ENCODE measurements around the gene KIRREL3. TPM values are rescaled to one million over a fixed set of nuclear protein-coding genes. Genes with fewer than 3 reads are reported as not detected.

KIRREL3 gene
- polyA plus RNA-seq, 1 donor (not counting 4 experiments of a cell fraction or from before 2014, with no cell fraction given) = 0.04 TPM

DNA sequence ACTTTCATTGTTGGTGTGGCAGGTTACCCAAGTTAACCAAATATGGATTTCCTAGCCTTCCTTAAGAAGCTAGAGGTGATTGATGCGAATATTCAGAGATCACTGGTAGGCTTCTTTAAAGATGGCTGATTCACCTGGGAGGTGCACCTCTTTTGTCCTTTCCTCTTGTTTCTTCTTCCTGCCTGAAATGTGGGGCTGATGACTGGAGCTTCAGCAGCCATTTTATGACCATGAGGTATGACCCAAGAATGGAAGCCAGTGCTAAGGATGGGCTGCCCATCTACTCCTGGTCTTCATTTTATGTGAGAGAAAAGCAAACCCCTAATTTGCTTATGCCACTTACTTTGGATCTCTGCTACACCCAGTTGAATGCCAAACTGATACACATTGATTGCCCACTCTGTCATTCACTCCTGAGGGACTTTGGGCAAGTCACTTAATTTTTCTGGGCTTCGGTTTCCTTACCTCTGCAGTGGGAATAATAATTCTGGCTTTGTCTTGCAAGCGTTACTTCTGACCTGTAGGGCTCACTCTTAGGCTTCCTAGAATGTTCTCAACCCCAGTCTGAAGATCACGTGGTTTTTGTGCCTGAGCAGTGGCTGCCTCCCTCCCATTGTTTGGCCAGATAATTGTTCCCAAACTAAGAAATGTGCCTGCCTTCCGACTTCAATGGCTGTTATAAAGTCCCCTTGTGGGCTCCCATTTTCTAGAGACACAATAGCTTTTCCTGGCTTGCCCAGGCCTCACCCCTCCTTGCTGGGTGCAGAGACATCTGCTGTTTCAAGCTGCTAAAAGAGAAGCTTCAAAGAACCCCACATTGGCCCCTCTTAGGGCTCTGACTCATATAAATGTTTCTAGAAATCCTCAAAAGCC is 402.0 kb downstream of the KIRREL3 start:
- H3K9me3 ChIP-seq (ENCODE audit: control insufficient read depth, low read depth, low read length) = no peaks in the 10 kb centered on the region
- no peak for FAIRE-seq
- H3K4me3 ChIP-seq (ENCODE audit: control insufficient read depth in 2 of 3, extremely low read depth in 1 of 3, insufficient read depth in 2 of 3, low read depth in 1 of 3, low read length in 3 of 3) = no peak overlapping the region
- H3K27ac ChIP-seq (ENCODE audit: control insufficient read depth, insufficient read depth, low read length) = no peak overlapping the region
- H3K36me3 ChIP-seq (ENCODE audit: control insufficient read depth in 2 of 2, extremely low read depth in 1 of 2, insufficient read depth in 2 of 2, low read length in 2 of 2) = no peaks in the 10 kb centered on the region
- DNase-seq (ENCODE audit: low read depth, low spot score) = no peak
- H3K4me1 ChIP-seq (ENCODE audit: control insufficient read depth, extremely low read depth, insufficient read depth, low read length) = no peaks in the 10 kb centered on the region
- H3K79me2 ChIP-seq (ENCODE audit: control insufficient read depth, insufficient read depth, low read length) = no peaks in the 10 kb centered on the region
- peaks cover 4% of the 10 kb centered on the region for H3K27me3 ChIP-seq (ENCODE audit: control insufficient read depth, extremely low read depth, insufficient read depth, low read length)
- H3K9me1 ChIP-seq (ENCODE audit: control insufficient read depth, extremely low read depth, insufficient read depth, low read length) = no peaks in the 10 kb centered on the region
- no peaks in the 10 kb centered on the region for H4K20me1 ChIP-seq (ENCODE audit: control insufficient read depth, extremely low read depth, insufficient read depth, low read length)
- H2AFZ ChIP-seq (ENCODE audit: control insufficient read depth, low read length) = no peak overlapping the region
- no peak overlapping the region for H3K9ac ChIP-seq (ENCODE audit: control insufficient read depth, extremely low read depth, insufficient read depth, low read length)
- dilution Hi-C loops (cut with MboI; ENCODE audit: extremely low pct_ligation_motif_present, low sequenced_read_pairs) = no loop called here
- TF ChIP-seq EZH2 (IDR thresholded peaks at IDR 0.05; ENCODE audit: low read length) = no peak
- TF ChIP-seq, protein P1, sequence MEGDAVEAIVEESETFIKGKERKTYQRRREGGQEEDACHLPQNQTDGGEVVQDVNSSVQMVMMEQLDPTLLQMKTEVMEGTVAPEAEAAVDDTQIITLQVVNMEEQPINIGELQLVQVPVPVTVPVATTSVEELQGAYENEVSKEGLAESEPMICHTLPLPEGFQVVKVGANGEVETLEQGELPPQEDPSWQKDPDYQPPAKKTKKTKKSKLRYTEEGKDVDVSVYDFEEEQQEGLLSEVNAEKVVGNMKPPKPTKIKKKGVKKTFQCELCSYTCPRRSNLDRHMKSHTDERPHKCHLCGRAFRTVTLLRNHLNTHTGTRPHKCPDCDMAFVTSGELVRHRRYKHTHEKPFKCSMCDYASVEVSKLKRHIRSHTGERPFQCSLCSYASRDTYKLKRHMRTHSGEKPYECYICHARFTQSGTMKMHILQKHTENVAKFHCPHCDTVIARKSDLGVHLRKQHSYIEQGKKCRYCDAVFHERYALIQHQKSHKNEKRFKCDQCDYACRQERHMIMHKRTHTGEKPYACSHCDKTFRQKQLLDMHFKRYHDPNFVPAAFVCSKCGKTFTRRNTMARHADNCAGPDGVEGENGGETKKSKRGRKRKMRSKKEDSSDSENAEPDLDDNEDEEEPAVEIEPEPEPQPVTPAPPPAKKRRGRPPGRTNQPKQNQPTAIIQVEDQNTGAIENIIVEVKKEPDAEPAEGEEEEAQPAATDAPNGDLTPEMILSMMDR (optimal IDR thresholded peaks at IDR 0.05 in 1 of 3, IDR thresholded peaks at IDR 0.05 in 1 of 3, conservative IDR thresholded peaks at IDR 0.05 in 1 of 3; ENCODE audit: extremely low read depth in 1 of 3, insufficient read depth in 2 of 3, low read length in 3 of 3) = no peak
- no peak overlapping the region for H3K4me2 ChIP-seq (ENCODE audit: control insufficient read depth, extremely low read depth, insufficient read depth, low read depth, low read length)

DNA sequence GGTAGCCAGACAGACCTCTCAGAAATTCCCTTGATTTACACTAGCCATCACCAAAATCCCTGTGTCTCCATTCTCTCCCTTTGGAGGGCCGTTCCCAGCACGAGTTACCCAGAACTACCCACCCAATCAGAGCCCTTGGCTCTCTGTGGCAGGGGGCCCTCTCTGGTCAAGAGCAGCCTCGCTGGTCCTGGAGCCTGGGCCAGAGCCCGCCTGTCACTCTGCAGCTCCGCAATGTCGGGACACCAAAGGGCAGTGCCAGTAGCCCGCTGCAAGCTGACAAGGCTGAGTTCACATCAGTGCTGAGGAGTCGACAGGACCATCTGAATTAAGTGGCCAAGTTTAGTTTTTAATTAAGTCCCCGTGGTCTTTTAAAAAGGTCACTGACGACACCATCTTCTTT is 403.5 kb downstream of the KIRREL3 start:
- Histone ChIP-seq H3K79me2 (ENCODE audit: control insufficient read depth, insufficient read depth, low read length) (no peaks in the 10 kb centered on the region), H3K9me3 (ENCODE audit: control insufficient read depth, low read depth, low read length) (no peaks in the 10 kb centered on the region), H3K9me1 (ENCODE audit: control insufficient read depth, extremely low read depth, insufficient read depth, low read length) (no peaks in the 10 kb centered on the region), H3K4me1 (ENCODE audit: control insufficient read depth, extremely low read depth, insufficient read depth, low read length) (no peaks in the 10 kb centered on the region), H3K4me2 (ENCODE audit: control insufficient read depth, extremely low read depth, insufficient read depth, low read depth, low read length) (no peak overlapping the region), H4K20me1 (ENCODE audit: control insufficient read depth, extremely low read depth, insufficient read depth, low read length) (no peaks in the 10 kb centered on the region), H3K36me3 (ENCODE audit: control insufficient read depth in 2 of 2, extremely low read depth in 1 of 2, insufficient read depth in 2 of 2, low read length in 2 of 2) (no peaks in the 10 kb centered on the region), H2AFZ (ENCODE audit: control insufficient read depth, low read length) (no peak overlapping the region), H3K9ac (ENCODE audit: control insufficient read depth, extremely low read depth, insufficient read depth, low read length) (no peak overlapping the region), H3K27me3 (ENCODE audit: control insufficient read depth, extremely low read depth, insufficient read depth, low read length) (peaks cover 4% of the 10 kb centered on the region), H3K27ac (ENCODE audit: control insufficient read depth, insufficient read depth, low read length) (no peak overlapping the region), H3K4me3 (ENCODE audit: control insufficient read depth in 2 of 3, extremely low read depth in 1 of 3, insufficient read depth in 2 of 3, low read depth in 1 of 3, low read length in 3 of 3) (no peak overlapping the region)
- DNase-seq (ENCODE audit: low read depth, low spot score) = no peak
- TF ChIP-seq, protein P1 (optimal IDR thresholded peaks at IDR 0.05 in 1 of 3, IDR thresholded peaks at IDR 0.05 in 1 of 3, conservative IDR thresholded peaks at IDR 0.05 in 1 of 3; ENCODE audit: extremely low read depth in 1 of 3, insufficient read depth in 2 of 3, low read length in 3 of 3) = no peak
- no peak for TF ChIP-seq EZH2 (IDR thresholded peaks at IDR 0.05; ENCODE audit: low read length)
- dilution Hi-C loops (cut with MboI; ENCODE audit: extremely low pct_ligation_motif_present, low sequenced_read_pairs) = no loop called here
- no peak for FAIRE-seq
